A673 (cell line): ENCODE results near the gene LRRC47. TPM values are rescaled to one million over a fixed set of nuclear protein-coding genes. Genes with fewer than 3 reads are reported as not detected.
A peak's percentile ranks its signal among the peaks of the same experiment; 100 is the strongest.

Experiments used
- BruUV-seq: library from RNA; stranded (reverse); fragments of 400-500 nt; replicated peaks from 2 replicates; lab custom pipeline; 2021; lab: Mats Ljungman, UMichigan
- CTCF ChIA-PET: fragments of 300-600 bp; sonication (Branson Sonifier 250); formaldehyde crosslinking; loops from one replicate; lab custom pipeline; 2022; ENCODE audit warnings: antibody characterized with exemption; lab: Charles Lee
- POLR2A ChIA-PET: fragments of 300-600 bp; sonication (Branson Sonifier 250); formaldehyde crosslinking; loops from one replicate; lab custom pipeline; 2022; ENCODE audit warnings: antibody characterized with exemption; ENCODE audit not compliant: low non-redundant PET; lab: Charles Lee
- DNase-seq: peaks from one replicate; pipeline ENCODE4 v3.0.0-alpha.2; 2015; ENCODE audit warnings: low spot score
- H3K27ac ChIP-seq: fragments of 200-600 bp; sonication (generic); 2 replicates; pipeline ENCODE4 v1.5.1; 2016; ENCODE audit warnings: mixed run types, low read depth, mild to moderate bottlenecking, mixed read lengths, antibody characterized with exemption, low read length; ENCODE audit not compliant: poor library complexity, severe bottlenecking
- H3K27me3 ChIP-seq: fragments of 200-600 bp; sonication (generic); replicated peaks from 2 replicates; pipeline ENCODE4 v1.6.1; 2017; ENCODE audit warnings: mixed run types, low read depth, mild to moderate bottlenecking, mixed read lengths, antibody characterized with exemption, low read length; ENCODE audit not compliant: insufficient read depth, poor library complexity
- H3K36me3 ChIP-seq: fragments of 200-600 bp; sonication (generic); 2 replicates; pipeline ENCODE4 v1.6.1; 2016; ENCODE audit warnings: mixed run types, mild to moderate bottlenecking, mixed read lengths, antibody characterized with exemption, low read length; ENCODE audit not compliant: insufficient read depth, poor library complexity, severe bottlenecking
- H3K4me1 ChIP-seq: fragments of 200-600 bp; sonication (generic); 2 replicates; pipeline ENCODE4 v1.6.1; 2017; ENCODE audit warnings: mixed run types, mild to moderate bottlenecking, mixed read lengths, antibody characterized with exemption, low read length; ENCODE audit not compliant: insufficient read depth, poor library complexity, severe bottlenecking
- H3K4me3 ChIP-seq: fragments of 200-600 bp; sonication (generic); 2 replicates; pipeline ENCODE4 v1.5.1; 2016; ENCODE audit warnings: low read depth, mixed run types, mild to moderate bottlenecking, mixed read lengths, low read length; ENCODE audit not compliant: poor library complexity, severe bottlenecking
- H3K9me3 ChIP-seq: fragments of 200-600 bp; sonication (generic); 2 replicates; pipeline ENCODE4 v1.6.1; 2016; ENCODE audit warnings: mixed run types, low read depth, mild to moderate bottlenecking, mixed read lengths, antibody characterized with exemption, low read length; ENCODE audit not compliant: poor library complexity, severe bottlenecking
- EZH2 ChIP-seq: fragments of 200-600 bp; sonication (generic); IDR thresholded peaks from 2 replicates; pipeline ENCODE4 v1.6.1; 2017; ENCODE audit warnings: borderline replicate concordance, low read depth, mild to moderate bottlenecking, mixed read lengths, antibody characterized with exemption, low read length; ENCODE audit not compliant: poor library complexity, severe bottlenecking
- intact Hi-C: fragments of 100-400 bp; cut with micrococcal nuclease; formaldehyde crosslinking; loops from one replicate; pipeline ENCODE4 v1.10.0; 2022; ENCODE audit not compliant: unreplicated experiment
- total RNA-seq: library from RNA; stranded (reverse); gene quantifications from 2 replicates; pipeline ENCODE4 v1.2.3, GENCODE V29; 2021
- TF ChIP-seq, protein P1 (sequence below): fragments of 300-800, 200-600 bp; sonication (generic); conservative IDR thresholded peaks from 2 replicates; pipeline ENCODE4 v1.5.1; 2017; ENCODE audit warnings: low read depth, mild to moderate bottlenecking, antibody characterized with exemption, low read length, moderate library complexity, mixed read lengths

Gene LRRC47
- total RNA-seq, 1 experiment from 2014 or later, result 86.7 TPM

DNA sequence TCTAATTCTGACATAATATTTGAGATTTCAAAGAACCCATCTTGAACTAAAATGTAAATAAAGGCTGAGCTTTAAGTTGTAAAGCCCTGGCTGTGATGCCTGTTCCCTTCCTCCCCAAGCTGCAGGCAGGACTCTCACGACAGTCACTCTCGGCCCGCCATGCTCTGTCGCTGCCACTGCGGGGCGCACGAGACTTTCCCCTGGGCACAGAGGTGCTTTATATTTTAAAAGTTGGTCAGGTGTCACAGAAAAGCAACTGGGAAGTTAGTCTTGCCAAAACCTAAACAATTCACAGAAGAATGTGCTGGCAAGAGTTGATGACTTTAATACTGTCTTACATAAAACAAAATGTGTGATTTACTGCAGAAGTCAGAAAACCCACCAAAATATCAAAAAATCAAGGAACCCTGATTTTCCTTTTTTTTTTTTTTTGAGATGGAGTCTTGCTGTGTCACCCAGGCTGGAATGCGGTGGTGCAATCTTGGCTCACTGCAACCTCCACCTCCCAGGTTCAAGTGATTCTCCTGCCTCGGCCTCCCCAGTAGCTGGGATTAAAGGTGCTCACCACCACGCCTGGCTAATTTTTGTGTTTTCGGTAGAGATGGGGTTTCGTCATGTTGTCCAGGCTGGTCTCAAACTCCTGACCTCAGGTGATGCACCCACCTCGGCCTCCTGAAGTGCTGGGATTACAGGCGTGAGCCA, 10.7 kb downstream of the LRRC47 start:
- Histone ChIP-seq H3K4me3 (no peak overlapping the region), H3K27me3 (no peaks in the 10 kb centered on the region), H3K4me1 (no peaks in the 10 kb centered on the region), H3K36me3 (peaks cover 52% of the 10 kb centered on the region), H3K27ac (no peak overlapping the region), H3K9me3 (no peaks in the 10 kb centered on the region)
- ChIA-PET POLR2A (no interaction called here), CTCF (interaction anchor here (0.7 kb wide), 1 partner anchor 835 kb away, joined by 3 read pairs; no protein-coding TSS in a partner anchor)
- TF ChIP-seq, protein P1, sequence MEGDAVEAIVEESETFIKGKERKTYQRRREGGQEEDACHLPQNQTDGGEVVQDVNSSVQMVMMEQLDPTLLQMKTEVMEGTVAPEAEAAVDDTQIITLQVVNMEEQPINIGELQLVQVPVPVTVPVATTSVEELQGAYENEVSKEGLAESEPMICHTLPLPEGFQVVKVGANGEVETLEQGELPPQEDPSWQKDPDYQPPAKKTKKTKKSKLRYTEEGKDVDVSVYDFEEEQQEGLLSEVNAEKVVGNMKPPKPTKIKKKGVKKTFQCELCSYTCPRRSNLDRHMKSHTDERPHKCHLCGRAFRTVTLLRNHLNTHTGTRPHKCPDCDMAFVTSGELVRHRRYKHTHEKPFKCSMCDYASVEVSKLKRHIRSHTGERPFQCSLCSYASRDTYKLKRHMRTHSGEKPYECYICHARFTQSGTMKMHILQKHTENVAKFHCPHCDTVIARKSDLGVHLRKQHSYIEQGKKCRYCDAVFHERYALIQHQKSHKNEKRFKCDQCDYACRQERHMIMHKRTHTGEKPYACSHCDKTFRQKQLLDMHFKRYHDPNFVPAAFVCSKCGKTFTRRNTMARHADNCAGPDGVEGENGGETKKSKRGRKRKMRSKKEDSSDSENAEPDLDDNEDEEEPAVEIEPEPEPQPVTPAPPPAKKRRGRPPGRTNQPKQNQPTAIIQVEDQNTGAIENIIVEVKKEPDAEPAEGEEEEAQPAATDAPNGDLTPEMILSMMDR, result peak; percentile 50
- no peak for TF ChIP-seq EZH2
- BruUV-seq, result no TSS peak
- intact Hi-C loops, result no loop called here
- DNase-seq, result peak; percentile 36

DNA sequence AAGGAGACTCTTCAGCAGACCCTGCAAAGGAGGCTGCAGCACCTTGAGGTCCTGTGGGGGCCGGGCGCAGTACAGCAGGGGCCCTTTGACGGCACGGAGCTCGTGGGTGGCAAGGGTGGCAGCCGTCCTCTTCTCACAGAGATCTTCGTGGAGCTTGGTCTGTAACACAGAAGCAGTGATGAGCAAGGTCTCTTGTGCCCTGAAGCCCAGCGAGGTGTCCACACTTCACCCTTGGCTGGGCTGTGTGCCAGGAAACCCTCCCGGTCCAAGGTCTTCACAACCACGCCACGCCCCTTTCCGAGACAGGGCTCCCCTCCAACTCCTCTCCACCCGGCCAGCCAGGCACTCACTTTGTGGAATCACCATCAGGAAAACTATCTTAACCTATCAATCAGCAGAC, 11.3 kb downstream of the LRRC47 start:
- Histone ChIP-seq H3K36me3 (peaks cover 57% of the 10 kb centered on the region), H3K4me3 (no peak overlapping the region), H3K27ac (no peak overlapping the region), H3K9me3 (no peaks in the 10 kb centered on the region), H3K27me3 (no peaks in the 10 kb centered on the region), H3K4me1 (no peaks in the 10 kb centered on the region)
- POLR2A ChIA-PET, result no interaction called here
- TF ChIP-seq, protein P1, result no peak
- intact Hi-C loops, result no loop called here
- no TSS peak for BruUV-seq
- CTCF ChIA-PET, result no interaction called here
- no peak for DNase-seq

DNA sequence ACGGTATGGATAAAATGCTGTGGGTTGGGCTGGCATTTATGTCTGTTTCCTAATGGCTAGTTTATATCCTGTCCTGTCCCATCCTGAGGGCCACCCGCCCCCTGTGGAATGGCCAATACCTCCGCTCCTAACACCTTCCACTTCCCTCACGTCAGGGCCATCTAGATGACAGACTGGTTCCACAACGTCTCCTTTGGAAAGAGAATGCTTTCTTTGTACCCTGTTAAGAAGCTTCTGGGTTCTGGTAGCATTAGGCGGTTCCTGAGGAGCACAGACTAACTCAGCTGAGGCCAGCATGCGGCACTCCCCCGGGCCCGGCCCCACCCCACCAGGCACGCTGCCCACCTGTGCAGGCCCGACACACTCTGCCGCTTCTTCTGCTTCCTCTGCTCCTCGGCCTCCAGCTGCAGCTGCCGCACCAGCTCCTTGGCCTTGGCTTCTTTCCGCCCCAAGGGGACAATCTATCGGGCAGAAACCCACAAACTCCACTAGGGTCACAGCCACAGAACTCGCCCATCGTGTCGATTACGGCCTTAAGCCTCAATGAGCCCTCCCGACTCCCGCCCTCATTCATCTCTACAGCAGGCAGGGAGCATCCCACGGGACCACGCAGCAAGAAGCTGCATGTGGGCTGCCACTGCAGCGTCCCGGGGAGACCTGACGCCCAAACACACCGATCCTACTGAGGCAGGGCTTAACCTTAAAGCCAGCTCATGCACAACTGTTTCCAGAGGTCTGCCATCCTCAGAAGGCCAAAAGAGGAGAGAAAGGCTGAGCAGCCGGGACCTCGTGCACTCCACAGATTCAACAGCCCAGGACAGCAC, 12.4 kb downstream of the LRRC47 start:
- TF ChIP-seq, protein P1, result no peak
- no peak for TF ChIP-seq EZH2
- Histone ChIP-seq H3K27me3 (no peaks in the 10 kb centered on the region), H3K9me3 (no peaks in the 10 kb centered on the region), H3K36me3 (peaks cover 69% of the 10 kb centered on the region), H3K27ac (no peak overlapping the region), H3K4me1 (no peaks in the 10 kb centered on the region), H3K4me3 (no peak overlapping the region)
- BruUV-seq, result no TSS peak
- DNase-seq, result no peak
- intact Hi-C loops, result no loop called here
- POLR2A ChIA-PET, result no interaction called here
- CTCF ChIA-PET, result no interaction called here
